Thyroid gland (tissue), 4 donors: Measurements from ENCODE around the gene DCST1. TPM values are rescaled to one million over a fixed set of nuclear protein-coding genes. Genes with fewer than 3 reads are reported as not detected.
A peak's percentile ranks its signal among the peaks of the same experiment; 100 is the strongest.

Source experiments
- DNase-seq, 2 donors: peaks; one replicate each; pipeline ENCODE4 v3.0.0-alpha.2; 2019
- H3K27ac ChIP-seq, 3 donors: fragments of 200-600 bp; sonication (generic); 1 replicate in 2 of 3; 2 replicates in 1 of 3; pipeline ENCODE4 v1.5.1; 2016 to 2019; ENCODE audit warnings: mild to moderate bottlenecking in 1 of 3, moderate library complexity in 1 of 3
- H3K27me3 ChIP-seq: fragments of 200-600 bp; sonication (generic); one replicate; pipeline ENCODE4 v1.5.1; 2019
- H3K36me3 ChIP-seq, 2 donors: fragments of 200-600 bp; sonication (generic); one replicate each; pipeline ENCODE4 v1.5.1; 2016 to 2019
- H3K4me1 ChIP-seq, 2 donors: fragments of 200-600 bp; sonication (generic); one replicate each; pipeline ENCODE4 v1.5.1; 2017 to 2019
- H3K4me3 ChIP-seq, 3 donors: fragments of 200-600 bp; sonication (generic); replicated peaks in 1 of 3; 1 replicate in 2 of 3; 2 replicates in 1 of 3; pipeline ENCODE4 v1.5.1; 2016; ENCODE audit warnings: mild to moderate bottlenecking in 1 of 3
- H3K9me3 ChIP-seq: fragments of 200-600 bp; sonication (generic); one replicate; pipeline ENCODE4 v1.5.1; 2017
- CTCF ChIP-seq, 6 experiments: fragments of 200-600 bp in 3 of 6; fragments of 450-650 bp in 3 of 6; sonication (generic) in 3 of 6; IDR thresholded peaks; one replicate each; pipeline ENCODE4 v1.5.1; 2016 to 2019; ENCODE audit warnings: antibody characterized with exemption in 6 of 6, mild to moderate bottlenecking in 2 of 6, inconsistent platforms in 1 of 6, moderate library complexity in 1 of 6
- POLR2A ChIP-seq, 2 donors: fragments of 450-650 bp; IDR thresholded peaks; one replicate each; pipeline ENCODE4 v1.6.1; 2017; ENCODE audit warnings: antibody characterized with exemption in 2 of 2, mild to moderate bottlenecking in 2 of 2, moderate library complexity in 1 of 2
- WGBS, 2 donors: methylation state at CpG; one replicate each; pipeline ENCODE4 v1.1.5; 2017; 5-methylcytosine and 5-hydroxymethylcytosine counted together
- intact Hi-C: fragments of 100-400 bp; cut with DNase I; formaldehyde crosslinking; loops from one replicate; pipeline ENCODE4 v1.15.1; 2023
- total RNA-seq, 4 donors: library from RNA; depleted of rRNA; stranded (reverse); fragments of >200 nt; gene quantifications; one replicate each; pipeline ENCODE4 v1.2.3, GENCODE V29; 2016

DCST1 gene
- total RNA-seq, 4 donors from 2014 or later: 0.24 TPM; not detected in 3

GRCh38 chr1:155010211-155010918 lies 23.3 kb upstream of the DCST1 start:
- H3K27me3 ChIP-seq: no peaks in the 10 kb centered on the region
- DNase-seq: no peak
- intact Hi-C loops: no loop called here
- peaks cover 71 to 80% of the 10 kb centered on the region in 2 donors for H3K4me1 ChIP-seq
- H3K27ac ChIP-seq: peak overlapping the region in 2 of 3 donors; percentile 58 to 63
- no peaks in the 10 kb centered on the region for H3K9me3 ChIP-seq
- 59 to 67% methylated on average over 8 to 11 of the region's 11 CpGs for WGBS, 2 donors
- H3K4me3 ChIP-seq: no peak overlapping the region
- H3K36me3 ChIP-seq: peaks cover 11 to 13% of the 10 kb centered on the region in 2 donors
- no peak for TF ChIP-seq POLR2A (IDR thresholded peaks at IDR 0.05)
- TF ChIP-seq CTCF (IDR thresholded peaks at IDR 0.05): no peak

GRCh38 chr1:155011004-155011416 lies 22.6 kb upstream of the DCST1 start:
- intact Hi-C loops: no loop called here
- TF ChIP-seq POLR2A (IDR thresholded peaks at IDR 0.05) (no peak), CTCF (IDR thresholded peaks at IDR 0.05) (no peak)
- Histone ChIP-seq H3K36me3 (peaks cover 12 to 17% of the 10 kb centered on the region in 2 donors), H3K4me1 (peaks cover 65 to 74% of the 10 kb centered on the region in 2 donors), H3K9me3 (no peaks in the 10 kb centered on the region), H3K27me3 (no peaks in the 10 kb centered on the region), H3K27ac (peak overlapping the region; percentile 33 to 63 (median 58)), H3K4me3 (no peak overlapping the region)
- WGBS, 2 donors: 70% methylated on average over 2 to 3 of the region's 5 CpGs
- no peak for DNase-seq

GRCh38 chr1:155011437-155012025 lies 22.1 kb upstream of the DCST1 start:
- intact Hi-C loops: no loop called here
- TF ChIP-seq CTCF (IDR thresholded peaks at IDR 0.05) (no peak), POLR2A (IDR thresholded peaks at IDR 0.05) (no peak)
- no peaks in the 10 kb centered on the region for H3K27me3 ChIP-seq
- H3K4me3 ChIP-seq: no peak overlapping the region
- no peaks in the 10 kb centered on the region for H3K9me3 ChIP-seq
- WGBS, 2 donors: 23 to 47% methylated on average over 3 to 4 of the region's 6 CpGs
- DNase-seq: peak in 1 of 2 donors; percentile 52
- H3K36me3 ChIP-seq: peaks cover 17 to 22% of the 10 kb centered on the region in 2 donors
- peaks cover 60 to 71% of the 10 kb centered on the region in 2 donors for H3K4me1 ChIP-seq
- H3K27ac ChIP-seq: peak overlapping the region; percentile 33 to 63 (median 58)

GRCh38 chr1:155012026-155012546 lies 21.5 kb upstream of the DCST1 start:
- peaks cover 59 to 71% of the 10 kb centered on the region in 2 donors for H3K4me1 ChIP-seq
- 3 to 19% methylated on average over 8 to 9 of the region's 9 CpGs for WGBS, 2 donors
- intact Hi-C loops: no loop called here

More at GRCh38 chr1:155012026-155012546, 21.5 kb upstream of the DCST1 start:
- H3K4me3 ChIP-seq: no peak overlapping the region
- peak overlapping the region; percentile 33 to 63 (median 58) for H3K27ac ChIP-seq
- peaks cover 19 to 22% of the 10 kb centered on the region in 2 donors for H3K36me3 ChIP-seq
- no peaks in the 10 kb centered on the region for H3K27me3 ChIP-seq
- no peaks in the 10 kb centered on the region for H3K9me3 ChIP-seq
- no peak for TF ChIP-seq CTCF (IDR thresholded peaks at IDR 0.05)
- peak in 1 of 2 donors; percentile 45 for TF ChIP-seq POLR2A (IDR thresholded peaks at IDR 0.05)
- DNase-seq: peak; percentile 77 to 92
